Ascending aorta (tissue), 2 donors: ENCODE measurements around the gene TAGLN3. TPM values are rescaled to one million over a fixed set of nuclear protein-coding genes. Genes with fewer than 3 reads are reported as not detected.

Experiments used
- DNase-seq, 2 donors: peaks; one replicate each; pipeline ENCODE4 v3.0.0-alpha.2; 2019; ENCODE audit warnings: low spot score in 2 of 2
- H3K27ac ChIP-seq, 2 donors: fragments of 200-600 bp; sonication (generic); one replicate each; pipeline ENCODE4 v1.5.1; 2016 to 2017; ENCODE audit warnings: mild to moderate bottlenecking in 1 of 2
- H3K27me3 ChIP-seq: fragments of 200-600 bp; sonication (generic); one replicate; pipeline ENCODE4 v1.5.1; 2017
- H3K36me3 ChIP-seq, 2 donors: fragments of 200-600 bp; sonication (generic); one replicate each; pipeline ENCODE4 v1.5.1; 2016
- H3K4me1 ChIP-seq, 2 donors: fragments of 200-600 bp; sonication (generic); one replicate each; pipeline ENCODE4 v1.5.1; 2016 to 2017; ENCODE audit warnings: mild to moderate bottlenecking in 1 of 2
- H3K4me3 ChIP-seq, 2 donors: fragments of 200-600 bp; sonication (generic); one replicate each; pipeline ENCODE4 v1.5.1; 2016 to 2017; ENCODE audit warnings: mild to moderate bottlenecking in 1 of 2
- H3K9me3 ChIP-seq, 2 donors: fragments of 200-600 bp; sonication (generic); one replicate each; pipeline ENCODE4 v1.5.1; 2016
- intact Hi-C: fragments of 100-400 bp; cut with DNase I; formaldehyde crosslinking; loops from one replicate; pipeline ENCODE4 v1.15.1; 2023
- total RNA-seq: library from RNA; depleted of rRNA; stranded (reverse); fragments of >200 nt; gene quantifications from one replicate; pipeline ENCODE4 v1.1.0, GENCODE V29; 2016
- TF ChIP-seq, protein P1 (sequence below), 3 experiments: fragments of 200-600 bp in 2 of 3; fragments of 450-650 bp in 1 of 3; sonication (generic) in 2 of 3; IDR thresholded peaks; one replicate each; pipeline ENCODE4 v1.5.1; 2016 to 2019; ENCODE audit warnings: antibody characterized with exemption in 3 of 3, mild to moderate bottlenecking in 1 of 3, moderate library complexity in 1 of 3

The TAGLN3 gene
- total RNA-seq, 1 donor from 2014 or later: not detected

DNA sequence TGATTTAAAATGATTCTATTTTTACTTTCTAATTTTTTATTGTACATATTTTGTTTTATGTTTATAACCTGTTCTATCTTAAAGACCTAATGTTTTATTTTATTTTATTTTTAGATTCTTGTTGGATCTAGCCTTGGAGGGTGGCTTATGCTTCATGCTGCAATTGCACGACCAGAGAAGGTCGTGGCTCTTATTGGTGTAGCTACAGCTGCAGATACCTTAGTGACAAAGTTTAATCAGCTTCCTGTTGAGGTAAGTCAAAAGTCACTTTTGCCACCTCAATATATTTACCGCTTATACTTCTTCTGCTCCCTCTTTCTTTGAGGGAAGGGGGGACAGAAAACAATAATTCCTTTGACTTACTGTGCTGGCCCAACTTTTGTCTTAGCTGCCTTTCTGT, 11.9 kb upstream of the TAGLN3 start:
- Histone ChIP-seq H3K9me3 (no peaks in the 10 kb centered on the region), H3K36me3 (peaks cover 13 to 27% of the 10 kb centered on the region in 2 donors), H3K4me1 (peaks cover 0 to 5% of the 10 kb centered on the region in 2 donors), H3K4me3 (no peak overlapping the region), H3K27ac (no peak overlapping the region), H3K27me3 (no peaks in the 10 kb centered on the region)
- intact Hi-C loops: no loop called here
- DNase-seq: no peak
- TF ChIP-seq, protein P1, sequence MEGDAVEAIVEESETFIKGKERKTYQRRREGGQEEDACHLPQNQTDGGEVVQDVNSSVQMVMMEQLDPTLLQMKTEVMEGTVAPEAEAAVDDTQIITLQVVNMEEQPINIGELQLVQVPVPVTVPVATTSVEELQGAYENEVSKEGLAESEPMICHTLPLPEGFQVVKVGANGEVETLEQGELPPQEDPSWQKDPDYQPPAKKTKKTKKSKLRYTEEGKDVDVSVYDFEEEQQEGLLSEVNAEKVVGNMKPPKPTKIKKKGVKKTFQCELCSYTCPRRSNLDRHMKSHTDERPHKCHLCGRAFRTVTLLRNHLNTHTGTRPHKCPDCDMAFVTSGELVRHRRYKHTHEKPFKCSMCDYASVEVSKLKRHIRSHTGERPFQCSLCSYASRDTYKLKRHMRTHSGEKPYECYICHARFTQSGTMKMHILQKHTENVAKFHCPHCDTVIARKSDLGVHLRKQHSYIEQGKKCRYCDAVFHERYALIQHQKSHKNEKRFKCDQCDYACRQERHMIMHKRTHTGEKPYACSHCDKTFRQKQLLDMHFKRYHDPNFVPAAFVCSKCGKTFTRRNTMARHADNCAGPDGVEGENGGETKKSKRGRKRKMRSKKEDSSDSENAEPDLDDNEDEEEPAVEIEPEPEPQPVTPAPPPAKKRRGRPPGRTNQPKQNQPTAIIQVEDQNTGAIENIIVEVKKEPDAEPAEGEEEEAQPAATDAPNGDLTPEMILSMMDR (IDR thresholded peaks at IDR 0.05): no peak

DNA sequence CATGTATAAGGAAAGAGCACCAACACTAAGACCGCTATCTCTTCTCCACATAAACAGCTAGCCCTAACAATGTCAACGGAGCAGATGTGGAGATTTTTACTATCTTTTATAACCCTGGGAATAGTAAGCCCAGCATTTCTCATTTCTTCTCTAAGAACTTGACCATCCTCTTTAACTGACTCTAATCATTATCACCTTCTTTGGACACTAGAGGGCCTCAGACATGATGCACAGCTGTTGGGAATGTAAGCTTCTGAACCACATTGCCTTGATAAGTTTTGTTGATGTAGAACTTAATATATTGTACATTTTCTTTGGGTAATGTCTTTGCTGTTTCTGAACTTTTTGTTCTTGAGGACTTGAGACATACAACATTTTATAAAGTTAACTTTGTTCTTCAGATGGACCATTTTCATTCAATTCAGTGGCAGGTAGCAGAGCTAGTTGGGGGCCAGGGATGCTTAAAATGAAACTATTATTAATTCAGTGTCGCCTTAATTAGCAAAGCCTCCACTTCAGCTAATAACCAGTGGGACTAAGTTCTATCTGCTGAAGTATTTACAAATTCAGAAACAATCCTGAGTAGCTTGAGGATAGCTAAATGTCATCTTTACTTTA, 9.6 kb upstream of the TAGLN3 start:
- no peak overlapping the region for H3K27ac ChIP-seq
- intact Hi-C loops: loop anchor here (2.0 kb wide), 1 partner anchor 24 kb away; no protein-coding TSS in a partner anchor
- peaks cover 18 to 41% of the 10 kb centered on the region in 2 donors for H3K36me3 ChIP-seq
- TF ChIP-seq, protein P1 (IDR thresholded peaks at IDR 0.05): peak; percentile 44 to 66 (median 50)
- no peaks in the 10 kb centered on the region for H3K27me3 ChIP-seq
- no peak overlapping the region for H3K4me3 ChIP-seq
- H3K4me1 ChIP-seq: no peaks in the 10 kb centered on the region
- no peak for DNase-seq
- H3K9me3 ChIP-seq: no peaks in the 10 kb centered on the region

DNA sequence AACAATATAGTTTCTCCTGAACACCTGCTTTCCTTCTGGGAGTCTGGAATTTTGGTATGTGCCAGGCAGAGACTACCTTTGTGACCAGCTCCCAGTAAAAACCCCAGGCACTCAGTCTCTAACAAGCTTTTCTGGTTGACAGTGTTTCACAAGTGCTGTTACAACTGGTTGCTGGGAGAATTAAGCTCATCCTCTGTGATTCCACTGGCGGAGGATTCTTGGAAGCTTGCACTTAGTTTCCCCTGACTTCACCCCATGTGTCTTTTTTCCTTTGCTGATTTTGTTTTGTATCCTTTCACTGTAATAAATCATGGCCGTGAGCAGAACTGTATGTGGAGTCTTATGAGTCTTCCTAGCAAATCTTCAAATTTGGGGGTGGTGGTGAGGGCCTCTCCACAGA, 5.7 kb upstream of the TAGLN3 start:
- Histone ChIP-seq H3K27ac (no peak overlapping the region), H3K27me3 (no peaks in the 10 kb centered on the region), H3K36me3 (peaks cover 11 to 27% of the 10 kb centered on the region in 2 donors), H3K4me3 (no peak overlapping the region), H3K9me3 (no peaks in the 10 kb centered on the region), H3K4me1 (no peaks in the 10 kb centered on the region)
- TF ChIP-seq, protein P1 (IDR thresholded peaks at IDR 0.05): no peak
- intact Hi-C loops: no loop called here
- no peak for DNase-seq

DNA sequence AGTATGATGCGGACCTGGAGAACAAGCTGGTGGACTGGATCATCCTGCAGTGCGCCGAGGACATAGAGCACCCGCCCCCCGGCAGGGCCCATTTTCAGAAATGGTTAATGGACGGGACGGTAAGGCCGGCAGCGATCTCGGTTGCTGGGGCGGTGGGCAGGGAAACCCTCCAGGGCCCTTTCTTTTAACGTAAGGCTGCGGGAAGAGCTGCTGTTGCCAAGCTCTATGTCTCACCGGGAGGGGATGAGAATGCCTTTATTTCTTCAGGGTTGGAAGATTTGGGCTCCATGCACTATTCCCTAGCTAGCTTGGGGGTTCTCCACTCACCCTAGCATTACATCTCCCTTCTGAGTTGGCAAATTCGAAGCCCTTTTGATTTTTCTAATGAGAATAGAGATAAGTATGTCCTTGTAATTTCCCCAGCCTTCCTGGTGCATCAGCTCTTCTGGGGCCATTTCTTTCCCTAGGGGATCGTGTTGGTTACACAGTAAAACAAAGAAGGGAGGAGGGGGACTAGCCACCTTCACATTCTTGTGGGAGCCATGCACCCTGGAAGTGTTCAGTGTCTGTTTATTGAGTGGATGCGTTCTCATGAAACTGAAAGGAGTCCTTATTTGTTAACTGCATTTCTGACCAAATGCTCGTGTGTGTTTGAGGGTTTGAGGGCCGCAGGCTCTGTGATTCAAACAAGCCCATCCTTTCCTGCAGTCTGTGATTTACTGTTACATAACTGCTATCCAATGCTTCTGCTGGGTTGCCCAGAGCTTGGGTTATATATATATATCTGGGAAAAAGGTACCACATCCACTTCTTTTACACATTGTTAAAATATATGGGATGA, 982 bp downstream of the TAGLN3 start:
- Histone ChIP-seq H3K4me3 (peak overlapping the region; percentile 24 to 55), H3K27ac (no peak overlapping the region), H3K9me3 (no peaks in the 10 kb centered on the region), H3K36me3 (no peaks in the 10 kb centered on the region), H3K4me1 (peaks cover 0 to 5% of the 10 kb centered on the region in 2 donors), H3K27me3 (no peaks in the 10 kb centered on the region)
- TF ChIP-seq, protein P1 (IDR thresholded peaks at IDR 0.05): no peak
- DNase-seq: no peak
- intact Hi-C loops: no loop called here

DNA sequence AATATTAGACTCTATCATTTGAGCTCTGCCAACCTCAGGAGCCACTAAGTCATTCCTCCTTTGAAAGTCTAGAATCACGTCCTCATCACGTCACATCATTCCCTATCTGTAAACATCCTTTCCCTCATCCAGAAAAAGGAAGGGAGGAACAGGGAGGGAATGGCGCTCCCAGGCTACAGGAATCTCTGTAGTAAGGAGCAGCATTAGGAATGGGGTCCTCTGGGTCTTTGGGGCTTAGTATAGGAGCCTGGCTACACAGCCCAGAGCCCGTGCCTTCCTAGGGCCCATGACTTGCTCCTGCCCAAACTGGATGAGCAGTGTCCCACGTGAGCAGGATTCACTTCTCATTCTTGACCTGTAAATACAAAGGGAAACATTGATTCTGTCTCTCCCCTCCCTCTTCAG, 1.6 kb downstream of the TAGLN3 start:
- Histone ChIP-seq H3K27me3 (no peaks in the 10 kb centered on the region), H3K4me3 (no peak overlapping the region), H3K4me1 (peaks cover 0 to 5% of the 10 kb centered on the region in 2 donors), H3K27ac (no peak overlapping the region), H3K36me3 (no peaks in the 10 kb centered on the region), H3K9me3 (no peaks in the 10 kb centered on the region)
- intact Hi-C loops: no loop called here
- TF ChIP-seq, protein P1 (IDR thresholded peaks at IDR 0.05): no peak
- DNase-seq: no peak
